Cardiac atrium fibroblast (primary cell): ENCODE results near the gene JAKMIP1. TPM values are rescaled to one million over a fixed set of nuclear protein-coding genes. Genes with fewer than 3 reads are reported as not detected.

ENCODE experiments used
- total RNA-seq: library from RNA; depleted of rRNA; stranded (reverse); fragments of >200 nt; gene quantifications from 2 replicates; pipeline ENCODE4 v1.2.3, GENCODE V29; 2015

The JAKMIP1 gene
- total RNA-seq: 0.18 and 0.97 TPM in 2 replicates

DNA sequence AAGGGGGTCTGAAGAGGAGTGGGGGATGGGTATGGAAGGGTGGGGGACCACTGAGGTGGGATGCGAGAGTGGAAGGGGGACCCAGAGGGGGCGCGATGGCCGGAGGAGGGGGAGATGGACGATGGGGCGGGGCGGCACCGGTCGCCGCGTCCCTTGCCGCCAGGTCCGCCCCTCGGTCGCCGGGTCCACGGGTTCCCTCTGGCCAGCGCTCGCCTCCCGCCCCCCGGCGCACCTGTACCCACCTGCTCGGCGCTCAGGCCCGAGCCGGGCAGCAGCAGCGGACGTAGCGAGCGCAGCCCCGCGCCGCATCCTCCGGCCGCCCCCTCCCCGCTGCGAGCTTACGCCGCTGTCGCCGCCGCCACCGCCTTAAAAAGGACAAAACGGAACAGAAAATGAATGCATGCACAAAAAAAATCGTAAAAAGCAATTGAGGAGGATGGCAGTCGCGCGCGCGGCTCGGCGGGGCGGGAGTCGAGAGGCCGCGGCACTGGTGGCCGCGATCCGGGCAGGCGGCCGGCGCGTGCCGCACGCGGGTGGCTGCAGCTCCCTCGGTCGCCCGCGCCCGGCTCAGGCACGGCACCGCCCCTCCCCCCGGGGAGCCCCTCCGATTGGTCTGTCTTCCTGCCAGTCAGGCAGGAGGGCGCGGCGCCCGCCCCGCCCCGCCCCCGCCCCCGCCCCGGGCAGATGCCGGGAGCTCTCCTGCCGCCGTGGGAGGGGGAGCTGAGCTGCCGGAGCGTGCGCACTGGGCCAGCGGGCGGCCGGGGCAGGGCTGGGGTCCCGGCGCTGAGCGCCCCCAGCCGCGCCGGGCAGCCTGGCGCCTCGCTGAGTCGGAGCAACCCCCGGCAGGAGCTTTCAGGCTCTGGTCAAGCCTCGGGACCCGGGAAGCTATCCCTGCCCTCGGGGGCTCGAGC, at the start of gene JAKMIP1:
TSS of gene JAKMIP1 (minus strand) at position 539 of the 911 bp plus-strand sequence. CDS start 87,699 bp downstream, outside the sequence.

DNA sequence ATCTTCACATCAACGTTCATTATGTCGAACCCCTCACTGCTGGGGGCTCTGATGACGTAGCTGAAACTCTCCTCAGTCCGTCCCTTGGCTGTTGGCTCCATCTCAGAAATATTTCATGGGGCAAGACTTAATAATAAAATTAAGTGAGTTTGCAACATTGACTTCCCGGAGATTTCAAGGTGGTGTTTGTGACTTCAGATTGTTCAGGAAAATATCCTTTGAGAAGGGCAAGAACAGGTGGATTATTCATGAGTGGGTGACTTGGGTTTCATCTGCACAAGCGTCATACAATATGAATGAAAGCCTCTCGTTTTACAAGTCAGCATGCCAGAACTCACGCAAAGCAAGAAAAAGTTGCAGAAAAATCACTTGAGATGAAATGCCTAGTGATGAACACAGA, 182.0 kb downstream of the JAKMIP1 start, which contains the start of gene C4orf50:
TSS of gene C4orf50 (minus strand) at position 101 of the 400 bp plus-strand sequence.

Other genes with a start within 250 kb of the JAKMIP1 start
- gene C4orf50, start 182.1 kb downstream of the JAKMIP1 start, total RNA-seq: not detected in 2 replicates
- 39.7 and 42.6 TPM in 2 replicates for gene WFS1, start 69.3 kb upstream of the JAKMIP1 start, total RNA-seq